ENCODE data around the gene CLIP2.
"Not testable (repeated sequence)": the region's sequence is repeated elsewhere in the genome, so short reads cannot be mapped to it uniquely, and the experiment has no call there.

Gene CLIP2

GRCh38 chr7:74430961-74431466 is 141.8 kb downstream of the CLIP2 start:
- DNase-seq (ENCODE audit: low spot score), result no peak

- DNase-seq (ENCODE audit: low spot score), result not testable (repeated sequence)
Observed at GRCh38 chr7:74437291-74437571, 148.0 kb downstream of the CLIP2 start.

- no peak for DNase-seq (ENCODE audit: low spot score)
Observed at GRCh38 chr7:74438327-74438726, 149.1 kb downstream of the CLIP2 start.

- DNase-seq (ENCODE audit: low spot score), result no peak
Observed at GRCh38 chr7:74439541-74439940, 150.3 kb downstream of the CLIP2 start.

- DNase-seq (ENCODE audit: low spot score), result not testable (repeated sequence)
Observed at GRCh38 chr7:74440143-74440542, 150.9 kb downstream of the CLIP2 start.

GRCh38 chr7:74441801-74442200 is 152.6 kb downstream of the CLIP2 start:
- no peak for DNase-seq (ENCODE audit: low spot score)

- no peak for DNase-seq (ENCODE audit: low spot score)
Observed at GRCh38 chr7:74443543-74444247, 154.5 kb downstream of the CLIP2 start.

- DNase-seq (ENCODE audit: low spot score), result no peak
Observed at GRCh38 chr7:74449144-74449543, 159.9 kb downstream of the CLIP2 start.

GRCh38 chr7:74449809-74450397 is 160.7 kb downstream of the CLIP2 start:
- DNase-seq (ENCODE audit: low spot score), result peak; percentile 53

GRCh38 chr7:74452748-74453321 is 163.6 kb downstream of the CLIP2 start:
- peak; percentile 91 for DNase-seq (ENCODE audit: low spot score)

GRCh38 chr7:74453322-74454011 is 164.3 kb downstream of the CLIP2 start, which contains the start of gene GTF2IRD1:
GTF2IRD1 (plus strand) TSS chr7:74453906; CDS start chr7:74508081, 54,175 bp downstream.
- DNase-seq (ENCODE audit: low spot score), result peak; percentile 84

- no peak for DNase-seq (ENCODE audit: low spot score)
Observed at GRCh38 chr7:74454021-74454924, 165.1 kb downstream of the CLIP2 start.

- DNase-seq (ENCODE audit: low spot score), result no peak
Observed at GRCh38 chr7:74454925-74455288, 165.7 kb downstream of the CLIP2 start.

- peak; percentile 84 for DNase-seq (ENCODE audit: low spot score)
Observed at GRCh38 chr7:74455291-74455804, 166.1 kb downstream of the CLIP2 start.
